Endothelial cell of umbilical vein (primary cell): ENCODE measurements around the gene CYP17A1. TPM values are rescaled to one million over a fixed set of nuclear protein-coding genes. Genes with fewer than 3 reads are reported as not detected.

Experiments used
- BruUV-seq: library from RNA; stranded (reverse); fragments of 400-500 nt; replicated peaks from 2 replicates; lab custom pipeline; 2021; lab: Mats Ljungman, UMichigan
- CTCF ChIA-PET: fragments of 300-600, 350-600 bp; sonication (Branson Sonifier 250); formaldehyde crosslinking; loops from one replicate; lab custom pipeline; 2021; ENCODE audit warnings: antibody characterized with exemption, inconsistent platforms; lab: Charles Lee
- POLR2A ChIA-PET: fragments of 300-600, 350-600 bp; sonication (Branson Sonifier 250); formaldehyde crosslinking; loops from one replicate; lab custom pipeline; 2021; ENCODE audit warnings: antibody characterized with exemption, inconsistent platforms; lab: Charles Lee
- DNase-seq: peaks from one replicate; pipeline ENCODE4 v3.0.0-alpha.2; 2011; ENCODE audit warnings: low read depth, low spot score
- FAIRE-seq: peaks from 2 replicates; lab custom pipeline; 2011; peaks lifted over from hg19 to GRCh38; lab: Jason Lieb, UNC
- H2AFZ ChIP-seq: 2 replicates; pipeline ENCODE4 v1.6.0; 2012; ENCODE audit warnings: low read depth, low read length, control low read depth, inconsistent platforms
- H3K27ac ChIP-seq: 2 replicates; pipeline ENCODE4 v1.5.1; 2011; ENCODE audit warnings: low read depth, mild to moderate bottlenecking, control low read depth, low read length, moderate library complexity; ENCODE audit not compliant: insufficient read depth
- H3K27me3 ChIP-seq, 2 experiments: 2 replicates each; pipeline versions ENCODE4 v1.6.0 to v1.6.1; 2011; ENCODE audit warnings: low read length in 2 of 2, mixed read lengths in 1 of 2; ENCODE audit not compliant: control insufficient read depth in 2 of 2, insufficient read depth in 2 of 2
- H3K36me3 ChIP-seq, 2 experiments: 2 replicates in 1 of 2; 3 replicates in 1 of 2; pipeline ENCODE4 v1.5.1; 2011; ENCODE audit warnings: low read length in 2 of 2, mild to moderate bottlenecking in 1 of 2, moderate library complexity in 1 of 2; ENCODE audit not compliant: control insufficient read depth in 2 of 2, insufficient read depth in 2 of 2; ENCODE audit errors: extremely low read depth in 1 of 2
- H3K4me1 ChIP-seq: 3 replicates; pipeline ENCODE4 v1.5.1; 2011; ENCODE audit warnings: mild to moderate bottlenecking, low read length; ENCODE audit not compliant: control insufficient read depth, insufficient read depth; ENCODE audit errors: extremely low read depth
- H3K4me2 ChIP-seq: 2 replicates; pipeline ENCODE4 v1.6.1; 2011; ENCODE audit warnings: low read length, control low read depth, mixed read lengths; ENCODE audit not compliant: insufficient read depth
- H3K4me3 ChIP-seq, 3 experiments: fragments of 200-600 bp in 1 of 3; sonication (generic), shearing (Covaris generic) in 1 of 3; replicated peaks in 1 of 3; 2 replicates each; pipeline ENCODE4 v1.5.1; 2011 to 2016; ENCODE audit warnings: control low read depth in 3 of 3, low read length in 3 of 3, mild to moderate bottlenecking in 2 of 3, inconsistent platforms in 1 of 3, low read depth in 1 of 3, moderate library complexity in 1 of 3; ENCODE audit not compliant: insufficient read depth in 1 of 3
- H3K79me2 ChIP-seq: 2 replicates; pipeline ENCODE4 v1.6.0; 2012; ENCODE audit warnings: low read length, inconsistent platforms; ENCODE audit not compliant: control insufficient read depth, insufficient read depth
- H3K9ac ChIP-seq: replicated peaks from 2 replicates; pipeline ENCODE3; 2011; ENCODE audit warnings: low read length, control low read depth; ENCODE audit not compliant: insufficient read depth; ENCODE audit errors: extremely low read depth
- H3K9me1 ChIP-seq: replicated peaks from 3 replicates; pipeline ENCODE4 v1.6.0; 2011; ENCODE audit warnings: mild to moderate bottlenecking, low read length; ENCODE audit not compliant: control insufficient read depth, insufficient read depth; ENCODE audit errors: extremely low read depth
- H3K9me3 ChIP-seq: replicated peaks from 2 replicates; pipeline ENCODE4 v1.5.1; 2012; ENCODE audit warnings: low read length, inconsistent platforms; ENCODE audit not compliant: control insufficient read depth, insufficient read depth
- H4K20me1 ChIP-seq: replicated peaks from 2 replicates; pipeline ENCODE3; 2011; ENCODE audit warnings: mild to moderate bottlenecking, low read length; ENCODE audit not compliant: control insufficient read depth, insufficient read depth; ENCODE audit errors: extremely low read depth
- CTCF ChIP-seq, 2 donors: IDR thresholded peaks; 1 replicate in 1 of 2; 2 replicates in 1 of 2; pipeline ENCODE4 v1.5.1; 2011; ENCODE audit warnings: low read length in 2 of 2, mild to moderate bottlenecking in 2 of 2, moderate library complexity in 2 of 2, control low read depth in 1 of 2, inconsistent platforms in 1 of 2, low read depth in 1 of 2; ENCODE audit not compliant: insufficient read depth in 1 of 2; ENCODE audit errors: extremely low read depth in 1 of 2
- EZH2 ChIP-seq: IDR thresholded peaks from 2 replicates; pipeline ENCODE4 v1.6.1; 2012; ENCODE audit warnings: borderline replicate concordance, low read depth, mild to moderate bottlenecking, moderate library complexity, low read length, inconsistent platforms; ENCODE audit not compliant: severe bottlenecking
- FOS ChIP-seq: IDR thresholded peaks from 2 replicates; pipeline ENCODE4 v1.6.1; 2011; ENCODE audit warnings: mild to moderate bottlenecking, low read length, moderate library complexity, borderline replicate concordance; ENCODE audit not compliant: insufficient read depth
- GATA2 ChIP-seq: IDR thresholded peaks from 2 replicates; pipeline ENCODE4 v1.7.0; 2011; ENCODE audit warnings: low read depth, mild to moderate bottlenecking, moderate library complexity, mixed read lengths, low read length; ENCODE audit not compliant: insufficient read length, insufficient read depth
- JUN ChIP-seq: IDR thresholded peaks from 2 replicates; pipeline ENCODE4 v1.6.1; 2011; ENCODE audit warnings: borderline replicate concordance, low read depth; ENCODE audit not compliant: insufficient read length, insufficient read depth
- MAX ChIP-seq: IDR thresholded peaks from 2 replicates; pipeline ENCODE4 v1.6.1; 2011; ENCODE audit not compliant: insufficient read depth, insufficient read length
- MYC ChIP-seq: IDR thresholded peaks from one replicate; pipeline ENCODE4 v1.6.1; 2011; ENCODE audit warnings: mild to moderate bottlenecking, low read depth, low read length
- POLR2A ChIP-seq: IDR thresholded peaks from 2 replicates; pipeline ENCODE4 v1.6.1; 2012; ENCODE audit warnings: low read depth, mild to moderate bottlenecking, control low read depth, low read length
- POLR2AphosphoS5 ChIP-seq: IDR thresholded peaks from 2 replicates; pipeline ENCODE4 v1.6.1; 2012; ENCODE audit warnings: low read depth, mild to moderate bottlenecking, control low read depth, low read length, moderate library complexity; ENCODE audit not compliant: insufficient read depth
- dilution Hi-C: fragments of 300-500 bp; cut with MboI; formaldehyde crosslinking; loops from one replicate; pipeline ENCODE4 v1.15.0; 2019; ENCODE audit warnings: low sequenced_read_pairs; ENCODE audit not compliant: extremely low pct_ligation_motif_present
- intact Hi-C: fragments of 100-400 bp; cut with micrococcal nuclease; formaldehyde crosslinking; loops from one replicate; pipeline ENCODE4 v1.10.0; 2022
- polyA plus RNA-seq, 4 experiments: library from polyadenylated mRNA; depleted of rRNA in 3 of 4; stranded (reverse) in 3 of 4; unstranded in 1 of 4; fragments of >200 nt; gene quantifications; 2 replicates each; pipeline versions ENCODE4 v1.2.1 to v1.2.3, GENCODE V29; 2011 to 2012; ENCODE audit warnings: missing spikeins in 1 of 4
- total RNA-seq: library from RNA; stranded (reverse); gene quantifications from 2 replicates; pipeline ENCODE4 v1.2.3, GENCODE V29; 2021

The CYP17A1 gene
- total and polyA plus RNA-seq, 2 donors (not counting 3 experiments of a cell fraction or from before 2014, with no cell fraction given), result not detected

GRCh38 chr10:102801496-102801895 is 35.7 kb downstream of the CYP17A1 start:
- H4K20me1 ChIP-seq, result no peaks in the 10 kb centered on the region
- BruUV-seq, result no TSS peak
- no peaks in the 10 kb centered on the region for H3K9me1 ChIP-seq
- intact Hi-C loops (no loop called here), dilution Hi-C loops (no loop called here)
- DNase-seq (peak; percentile 37), FAIRE-seq (no peak)
- peak overlapping the region; percentile 55 for H3K9ac ChIP-seq
- peak overlapping the region; percentile 75 for H3K4me2 ChIP-seq
- CTCF ChIA-PET, result interaction anchor here (1.2 to 2.0 kb wide), 7 partner anchors 14 to 100 kb away, joined by 3 to 11 read pairs (median 5); no protein-coding TSS in a partner anchor
- H3K4me3 ChIP-seq, result no peak overlapping the region
- POLR2A ChIA-PET, result no interaction called here
- H3K79me2 ChIP-seq, result peaks cover 5% of the 10 kb centered on the region
- H3K9me3 ChIP-seq, result no peaks in the 10 kb centered on the region
- TF ChIP-seq GATA2 (no peak), CTCF (IDR thresholded peaks at IDR 0.05; ENCODE audit: extremely low read depth in 1 of 2, insufficient read depth in 1 of 2, low read depth in 1 of 2, low read length in 2 of 2) (no peak), MYC (no peak), JUN (no peak), EZH2 (no peak), FOS (no peak), POLR2AphosphoS5 (no peak), POLR2A (no peak), MAX (no peak)
- H3K4me1 ChIP-seq, result peaks cover 53% of the 10 kb centered on the region
- H3K36me3 ChIP-seq, result peaks cover 3 to 14% of the 10 kb centered on the region in 2 experiments
- no peaks in the 10 kb centered on the region for H3K27me3 ChIP-seq
- no peak overlapping the region for H2AFZ ChIP-seq
- H3K27ac ChIP-seq, result peak overlapping the region; percentile 85
